Left ventricle myocardium superior (tissue), 1 donor: ENCODE data around the gene GPA33. TPM values are rescaled to one million over a fixed set of nuclear protein-coding genes. Genes with fewer than 3 reads are reported as not detected.
"Not testable (repeated sequence)": the region's sequence is repeated elsewhere in the genome, so short reads cannot be mapped to it uniquely, and the experiment has no call there.

Experiments
- ATAC-seq: fragments of 200-7000 bp; cut with Tn5 transposase; one replicate; pipeline ENCODE4 v1.9.1; 2020; ENCODE audit warnings: mild to moderate bottlenecking, moderate library complexity
- DNase-seq: peaks from one replicate; pipeline ENCODE4 v3.0.0-alpha.2; 2020
- intact Hi-C: fragments of 100-400 bp; cut with micrococcal nuclease; formaldehyde crosslinking; loops from one replicate; pipeline ENCODE4 v1.11.0; 2022
- total RNA-seq: library from RNA; stranded (reverse); fragmentation: NEBNext Ultra II Directional; extraction: Animal tissue kit (Norgen Biotek cat#: 25700); gene quantifications from one replicate; pipeline ENCODE4 v1.2.1, GENCODE V29; 2021
- donor health status: DM: no; HTN: yes; CAD: no; lungs with severe emphysema.

GPA33 gene
- total RNA-seq, 1 donor from 2014 or later: 0.07 TPM

- intact Hi-C loops: loop anchor here (10.0 kb wide), 1 partner anchor 468 kb away; no protein-coding TSS in a partner anchor
- DNase-seq (peak; percentile 86), ATAC-seq (peak; percentile 92)
Measured at GRCh38 chr1:167066333-167067122, 23.6 kb downstream of the GPA33 start.

- DNase-seq (no peak), ATAC-seq (no peak)
- intact Hi-C loops: loop anchor here (10.0 kb wide), 1 partner anchor 469 kb away; no protein-coding TSS in a partner anchor
Measured at GRCh38 chr1:167065471-167065870, 24.7 kb downstream of the GPA33 start.

DNA sequence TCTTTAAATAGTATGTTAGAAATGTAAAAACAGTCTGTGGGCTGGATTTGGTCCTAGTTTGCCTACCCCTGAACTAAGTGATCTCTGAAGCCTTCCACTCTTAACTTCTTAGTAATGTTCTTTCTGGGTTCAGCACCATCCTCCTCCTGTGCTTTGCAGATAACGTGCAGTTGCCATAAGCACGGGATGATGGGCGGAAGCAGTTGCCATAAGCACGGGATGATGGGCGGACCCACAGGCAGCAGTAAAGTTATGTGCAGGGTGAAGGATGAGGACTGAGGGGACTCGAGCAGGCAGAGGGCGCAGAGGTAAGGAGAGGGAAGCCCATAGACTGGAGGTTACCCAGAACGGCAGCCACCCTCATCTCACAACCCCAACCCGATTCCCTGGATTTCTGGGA, 25.6 kb downstream of the GPA33 start:
- no peak for DNase-seq
- intact Hi-C loops: loop anchor here (10.0 kb wide), 1 partner anchor 470 kb away; no protein-coding TSS in a partner anchor
- no peak for ATAC-seq

GRCh38 chr1:167061073-167061464, 29.1 kb downstream of the GPA33 start:
- ATAC-seq (no peak), DNase-seq (no peak)
- intact Hi-C loops: loop anchor here (10.0 kb wide), 1 partner anchor 474 kb away; no protein-coding TSS in a partner anchor

- DNase-seq (no peak), ATAC-seq (no peak)
- intact Hi-C loops: loop anchor here (10.0 kb wide), 1 partner anchor 474 kb away; no protein-coding TSS in a partner anchor
Measured at GRCh38 chr1:167060141-167061072, 29.8 kb downstream of the GPA33 start.

- ATAC-seq (no peak), DNase-seq (no peak)
- intact Hi-C loops: loop anchor here (5.0 to 10.0 kb wide), 3 partner anchors 147 to 475 kb away; no protein-coding TSS in a partner anchor
Measured at GRCh38 chr1:167059809-167060107, 30.4 kb downstream of the GPA33 start.

DNA sequence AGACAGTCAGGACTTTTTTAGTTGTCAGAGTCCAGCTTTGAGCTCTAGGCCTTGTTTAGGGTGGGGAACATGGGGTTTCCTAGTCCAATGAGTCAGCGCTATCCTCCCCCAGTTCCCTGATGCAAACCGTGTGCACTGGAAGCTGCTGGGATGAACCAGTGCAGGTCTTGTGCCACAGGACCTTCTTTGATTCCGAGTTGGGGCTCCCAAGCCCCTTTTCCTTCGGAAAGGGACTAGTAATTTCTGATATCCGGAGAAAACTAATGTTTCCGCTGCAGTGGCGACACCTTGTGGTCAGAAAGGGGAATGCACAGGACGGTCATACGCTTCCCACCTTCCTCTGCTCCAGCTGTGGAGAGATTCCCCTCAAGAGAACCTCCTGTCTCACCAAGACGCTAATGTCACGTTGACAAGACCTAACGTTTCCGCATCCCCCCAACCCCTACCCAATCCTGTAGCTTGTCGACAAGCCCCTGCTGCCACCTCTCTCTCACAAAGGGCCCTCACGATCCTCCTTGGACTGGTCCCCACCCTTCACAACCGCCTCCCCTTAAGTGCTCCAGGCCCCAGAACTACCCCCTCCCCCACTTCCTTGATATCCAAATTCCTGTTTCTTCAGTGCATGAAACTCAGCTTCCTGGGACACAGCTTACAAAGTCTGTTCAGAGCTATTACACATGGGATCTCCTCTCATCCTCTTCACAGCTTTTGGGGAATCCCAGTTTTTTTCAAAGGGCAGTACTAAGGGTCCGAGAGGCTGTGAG, 30.9 kb downstream of the GPA33 start:
- intact Hi-C loops: loop anchor here (5.0 to 10.0 kb wide), 2 partner anchors 147 to 174 kb away; no protein-coding TSS in a partner anchor
- DNase-seq (peak; percentile 80), ATAC-seq (peak; percentile 63)

DNA sequence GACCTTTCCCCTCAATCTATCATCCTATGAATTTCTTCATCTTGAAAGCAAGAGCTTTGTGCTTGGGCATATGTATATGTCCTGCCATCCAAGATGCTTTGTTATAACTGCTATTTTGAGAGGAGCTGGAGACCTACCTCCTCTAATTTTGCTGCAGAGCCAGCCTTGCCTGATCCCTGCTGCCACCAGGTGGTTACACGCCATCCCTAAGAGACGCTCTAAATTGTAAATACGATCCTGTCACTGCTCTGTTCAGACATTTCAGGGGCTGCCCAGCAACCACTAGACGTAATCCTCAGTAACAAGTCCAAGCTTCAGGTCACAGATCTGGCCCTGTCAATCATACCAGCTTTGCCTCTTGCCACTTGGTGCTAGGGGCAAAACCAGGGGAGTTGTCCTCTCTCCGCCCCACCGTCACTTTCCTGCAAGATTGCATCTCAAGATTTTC, 32.9 kb downstream of the GPA33 start:
- intact Hi-C loops: loop anchor here (5.0 to 10.0 kb wide), 2 partner anchors 145 to 172 kb away; no protein-coding TSS in a partner anchor
- ATAC-seq: peak; percentile 80
- peak; percentile 49 for DNase-seq

DNA sequence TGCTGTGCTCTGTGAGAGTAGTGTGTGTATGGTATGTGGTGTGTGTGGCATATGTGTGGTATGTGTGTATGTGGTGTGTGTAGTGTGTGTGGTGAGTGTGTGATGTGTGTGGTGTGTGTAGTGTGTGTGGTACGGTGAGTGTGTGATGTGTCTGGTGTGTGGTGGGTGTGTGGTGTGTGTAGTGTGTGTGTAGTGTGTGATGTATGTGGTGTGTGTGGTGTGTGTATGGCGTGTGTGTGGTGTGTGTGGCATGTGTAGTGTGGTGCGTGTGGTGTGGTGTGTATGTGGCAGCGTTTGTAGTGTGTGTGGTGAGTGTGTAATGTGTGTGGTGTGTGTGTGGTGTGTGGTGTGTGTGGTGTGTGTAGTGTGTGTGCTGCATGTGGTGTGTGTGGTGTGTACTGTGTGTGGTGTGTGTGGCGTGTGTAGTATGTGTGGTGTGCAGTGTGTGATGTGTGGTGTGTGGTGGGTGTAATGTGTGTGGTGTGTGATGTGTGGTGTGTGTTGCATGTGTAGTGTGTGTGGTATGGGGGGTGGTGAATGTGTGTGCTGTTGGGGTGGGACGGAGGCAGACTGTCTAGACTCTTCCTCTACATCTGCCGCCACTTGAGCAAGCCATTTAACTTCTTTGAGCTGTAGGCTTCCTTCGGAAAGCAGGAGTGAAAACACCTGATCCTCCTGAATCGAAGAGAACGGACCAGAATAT, 33.5 kb downstream of the GPA33 start:
- ATAC-seq: no peak
- DNase-seq: no peak
- intact Hi-C loops: loop anchor here (5.0 to 10.0 kb wide), 2 partner anchors 144 to 172 kb away; no protein-coding TSS in a partner anchor

DNA sequence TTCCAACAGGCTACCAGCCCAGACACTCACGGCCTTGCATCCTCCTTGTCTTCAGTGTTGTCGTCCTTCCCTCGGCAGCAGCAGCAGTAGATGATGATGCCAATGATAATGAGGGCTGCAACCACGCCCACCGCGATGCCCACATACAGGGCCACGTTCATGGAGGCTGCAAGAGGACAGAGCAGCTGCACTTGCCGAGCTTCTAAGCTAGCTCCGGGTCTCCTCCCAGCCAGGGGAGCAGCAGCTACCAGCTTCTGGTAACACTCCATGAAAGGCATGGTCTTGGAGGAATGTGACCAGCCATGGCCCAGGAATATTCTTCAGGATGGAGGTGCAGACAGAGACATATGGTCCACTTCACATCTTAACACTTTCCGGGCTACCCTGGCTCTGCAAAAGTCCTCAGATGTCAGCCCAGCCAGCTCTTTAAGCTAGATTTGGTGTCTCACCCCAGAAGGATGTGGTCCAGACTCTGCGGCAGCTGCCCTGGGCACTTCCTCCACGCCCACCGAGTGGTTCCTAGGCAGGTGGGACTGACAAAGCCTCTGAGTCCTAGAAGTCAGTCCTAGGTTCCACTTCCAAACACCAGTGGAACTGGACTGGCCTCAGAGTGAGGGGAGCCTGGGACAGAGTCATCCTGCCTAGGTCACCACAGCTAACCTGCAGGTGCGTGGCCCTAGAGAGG, 35.1 kb downstream of the GPA33 start:
- ATAC-seq (no peak), DNase-seq (no peak)
- intact Hi-C loops: loop anchor here (5.0 to 10.0 kb wide), 2 partner anchors 143 to 170 kb away; no protein-coding TSS in a partner anchor

- ATAC-seq: no peak
- intact Hi-C loops: loop anchor here (10.0 kb wide), 1 partner anchor 170 kb away; no protein-coding TSS in a partner anchor
- no peak for DNase-seq
Measured at GRCh38 chr1:167054531-167054930, 35.6 kb downstream of the GPA33 start.

- intact Hi-C loops: loop anchor here (10.0 kb wide), 1 partner anchor 168 kb away; no protein-coding TSS in a partner anchor
- DNase-seq (no peak), ATAC-seq (peak; percentile 43)
Measured at GRCh38 chr1:167052389-167052788, 37.8 kb downstream of the GPA33 start.

GRCh38 chr1:167051907-167052306, 38.3 kb downstream of the GPA33 start:
- no peak for ATAC-seq
- no peak for DNase-seq
- intact Hi-C loops: loop anchor here (10.0 kb wide), 1 partner anchor 167 kb away; no protein-coding TSS in a partner anchor

- DNase-seq (peak; percentile 73), ATAC-seq (peak; percentile 92)
- intact Hi-C loops: no loop called here
Measured at GRCh38 chr1:167043752-167044488, 46.3 kb downstream of the GPA33 start.

DNA sequence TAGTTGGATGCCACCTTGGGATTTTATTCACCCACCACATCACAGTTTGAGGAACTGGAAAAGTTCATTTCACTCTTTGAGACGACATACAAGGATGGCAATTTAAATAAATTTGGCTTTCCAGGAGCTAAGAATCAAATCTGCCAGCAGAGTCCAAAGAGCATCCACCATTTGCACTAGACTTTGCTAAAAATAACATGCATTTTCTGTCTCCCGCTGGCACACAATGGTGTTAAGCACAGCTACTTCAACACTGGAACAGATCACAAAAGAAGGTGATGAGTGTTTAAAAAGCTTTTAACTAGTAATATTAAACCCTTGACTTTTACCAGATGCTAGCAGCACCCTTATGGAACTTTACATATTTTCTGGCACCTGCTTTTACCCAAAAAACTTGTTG, 56.5 kb downstream of the GPA33 start:
- DNase-seq (no peak), ATAC-seq (peak; percentile 82)
- intact Hi-C loops: no loop called here

GRCh38 chr1:167029553-167029952, 60.6 kb downstream of the GPA33 start:
- ATAC-seq, intact Hi-C loops, DNase-seq: not testable (repeated sequence)

GRCh38 chr1:167022384-167022783, 67.8 kb downstream of the GPA33 start:
- ATAC-seq: no peak
- no peak for DNase-seq
- intact Hi-C loops: no loop called here
